HG03196 (cell line): ENCODE measurements around the gene NDUFA13.
"Not testable (repeated sequence)": the region's sequence is repeated elsewhere in the genome, so short reads cannot be mapped to it uniquely, and the experiment has no call there.

ENCODE experiments used
- ATAC-seq: cut with Tn5 transposase; IDR thresholded peaks from one replicate; pipeline ENCODE4 v1.9.1; 2021; ENCODE audit not compliant: unreplicated experiment

Gene NDUFA13

GRCh38 chr19:19515642-19516519, at the start of gene NDUFA13:
TSS of gene NDUFA13 (plus strand) at chr19:19516225. CDS start at chr19:19516239, 14 bp downstream.
- ATAC-seq = peak; percentile 90

- ATAC-seq = no peak
These were observed 47.5 kb upstream of the NDUFA13 start for GRCh38 chr19:19468424-19469050.

- ATAC-seq = no peak
These were observed 45.4 kb upstream of the NDUFA13 start for GRCh38 chr19:19470579-19470978.

- ATAC-seq = no peak
These were observed 44.3 kb upstream of the NDUFA13 start for GRCh38 chr19:19471682-19472081.

GRCh38 chr19:19472106-19472505, 43.9 kb upstream of the NDUFA13 start:
- not testable (repeated sequence) for ATAC-seq

GRCh38 chr19:19475015-19475765, 40.8 kb upstream of the NDUFA13 start:
- no peak for ATAC-seq

GRCh38 chr19:19475849-19476828, 39.9 kb upstream of the NDUFA13 start:
- no peak for ATAC-seq

GRCh38 chr19:19477705-19478383, 38.2 kb upstream of the NDUFA13 start:
- ATAC-seq = no peak

- no peak for ATAC-seq
These were observed 35.3 kb upstream of the NDUFA13 start for GRCh38 chr19:19480688-19481087.

- no peak for ATAC-seq
These were observed 33.0 kb upstream of the NDUFA13 start for GRCh38 chr19:19482809-19483596.

GRCh38 chr19:19485161-19485997, 30.6 kb upstream of the NDUFA13 start:
- ATAC-seq = no peak

GRCh38 chr19:19485998-19486290, 30.1 kb upstream of the NDUFA13 start:
- no peak for ATAC-seq

GRCh38 chr19:19486343-19487076, 29.5 kb upstream of the NDUFA13 start:
- ATAC-seq = no peak

- ATAC-seq = no peak
These were observed 28.7 kb upstream of the NDUFA13 start for GRCh38 chr19:19487077-19487949.

GRCh38 chr19:19487950-19488874, 27.8 kb upstream of the NDUFA13 start:
- ATAC-seq = no peak
